Epithelial cell of prostate (primary cell): ENCODE measurements around the gene SRGAP2.
"Not testable (repeated sequence)": the region's sequence is repeated elsewhere in the genome, so short reads cannot be mapped to it uniquely, and the experiment has no call there.

ENCODE experiments used
- DNase-seq: peaks from one replicate; pipeline ENCODE4 v3.0.0-alpha.2; 2011; ENCODE audit warnings: low read depth, low spot score
- H3K27ac ChIP-seq: fragments of 450-650 bp; 2 replicates; pipeline ENCODE4 v1.5.1; 2017; ENCODE audit warnings: mild to moderate bottlenecking

Gene SRGAP2

GRCh38 chr1:206245479-206245878 is 42.1 kb downstream of the SRGAP2 start:
- not testable (repeated sequence) for H3K27ac ChIP-seq, DNase-seq

GRCh38 chr1:206246129-206246886 is 43.0 kb downstream of the SRGAP2 start:
- DNase-seq, H3K27ac ChIP-seq: not testable (repeated sequence)

GRCh38 chr1:206250953-206251681 is 47.8 kb downstream of the SRGAP2 start:
- not testable (repeated sequence) for H3K27ac ChIP-seq, DNase-seq

- H3K27ac ChIP-seq, DNase-seq: not testable (repeated sequence)
These were observed 49.5 kb downstream of the SRGAP2 start for GRCh38 chr1:206252680-206253335.
